ENCODE measurements around the gene AVEN.

DNA sequence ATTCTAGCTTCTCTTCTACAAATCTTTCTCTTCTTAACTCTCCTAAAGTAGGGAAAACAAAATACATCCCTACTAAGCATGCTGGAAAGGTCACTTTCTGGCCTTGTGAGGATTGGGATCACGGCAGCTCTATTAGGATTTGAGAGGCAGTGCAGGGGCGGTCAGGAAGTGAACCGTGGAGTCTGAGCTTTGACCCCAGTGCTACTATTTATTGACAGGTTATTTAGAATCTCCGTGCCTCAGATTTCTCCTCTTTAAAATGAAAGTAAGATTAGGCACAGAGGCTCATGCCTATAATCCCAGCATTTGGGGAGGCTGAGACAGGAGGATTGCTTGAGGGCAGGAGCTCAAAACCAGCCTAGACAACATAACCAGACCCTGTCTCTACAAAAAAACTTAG, 112.7 kb downstream of the AVEN start:
- TF ChIP-seq, protein P1, sequence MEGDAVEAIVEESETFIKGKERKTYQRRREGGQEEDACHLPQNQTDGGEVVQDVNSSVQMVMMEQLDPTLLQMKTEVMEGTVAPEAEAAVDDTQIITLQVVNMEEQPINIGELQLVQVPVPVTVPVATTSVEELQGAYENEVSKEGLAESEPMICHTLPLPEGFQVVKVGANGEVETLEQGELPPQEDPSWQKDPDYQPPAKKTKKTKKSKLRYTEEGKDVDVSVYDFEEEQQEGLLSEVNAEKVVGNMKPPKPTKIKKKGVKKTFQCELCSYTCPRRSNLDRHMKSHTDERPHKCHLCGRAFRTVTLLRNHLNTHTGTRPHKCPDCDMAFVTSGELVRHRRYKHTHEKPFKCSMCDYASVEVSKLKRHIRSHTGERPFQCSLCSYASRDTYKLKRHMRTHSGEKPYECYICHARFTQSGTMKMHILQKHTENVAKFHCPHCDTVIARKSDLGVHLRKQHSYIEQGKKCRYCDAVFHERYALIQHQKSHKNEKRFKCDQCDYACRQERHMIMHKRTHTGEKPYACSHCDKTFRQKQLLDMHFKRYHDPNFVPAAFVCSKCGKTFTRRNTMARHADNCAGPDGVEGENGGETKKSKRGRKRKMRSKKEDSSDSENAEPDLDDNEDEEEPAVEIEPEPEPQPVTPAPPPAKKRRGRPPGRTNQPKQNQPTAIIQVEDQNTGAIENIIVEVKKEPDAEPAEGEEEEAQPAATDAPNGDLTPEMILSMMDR (IDR thresholded peaks at IDR 0.05) = no peak
- no peak for TF ChIP-seq POLR2A (IDR thresholded peaks at IDR 0.05)
